Gastrocnemius medialis (tissue), 4 donors: ENCODE results near the gene ANKDD1A.

ENCODE experiments used
- POLR2A ChIP-seq, 2 donors: fragments of 450-650 bp; IDR thresholded peaks; one replicate each; pipeline ENCODE4 v1.6.1; 2017; ENCODE audit warnings: antibody characterized with exemption in 2 of 2, mild to moderate bottlenecking in 2 of 2, moderate library complexity in 2 of 2
- TF ChIP-seq, protein P1 (sequence below), 5 experiments: fragments of 450-650 bp in 3 of 5; fragments of 200-600 bp in 2 of 5; sonication (generic) in 2 of 5; IDR thresholded peaks in 4 of 5; conservative IDR thresholded peaks in 1 of 5; 1 replicate in 4 of 5; 2 replicates in 1 of 5; pipeline ENCODE4 v1.5.1; 2016 to 2019; ENCODE audit warnings: antibody characterized with exemption in 5 of 5, mild to moderate bottlenecking in 3 of 5, moderate library complexity in 3 of 5

DNA sequence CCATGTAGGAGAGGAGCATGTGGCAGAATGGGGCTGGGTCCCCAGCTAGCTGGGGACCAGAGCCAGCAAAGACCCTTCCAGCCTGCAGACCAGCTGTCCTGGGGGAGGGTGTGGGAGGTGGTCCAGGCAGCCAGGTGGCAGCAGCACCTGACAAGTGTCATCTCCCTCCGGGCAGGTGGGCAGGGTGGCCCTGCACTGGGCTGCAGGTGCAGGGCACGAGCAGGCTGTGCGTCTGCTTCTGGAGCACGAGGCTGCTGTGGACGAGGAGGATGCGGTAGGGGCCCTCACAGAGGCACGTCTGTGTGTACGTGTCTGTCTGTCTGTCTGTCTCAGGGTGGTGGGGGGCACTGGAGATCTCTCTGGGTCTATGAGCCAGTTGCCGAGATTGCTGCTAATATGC is 5.5 kb downstream of the ANKDD1A start:
- TF ChIP-seq, protein P1, sequence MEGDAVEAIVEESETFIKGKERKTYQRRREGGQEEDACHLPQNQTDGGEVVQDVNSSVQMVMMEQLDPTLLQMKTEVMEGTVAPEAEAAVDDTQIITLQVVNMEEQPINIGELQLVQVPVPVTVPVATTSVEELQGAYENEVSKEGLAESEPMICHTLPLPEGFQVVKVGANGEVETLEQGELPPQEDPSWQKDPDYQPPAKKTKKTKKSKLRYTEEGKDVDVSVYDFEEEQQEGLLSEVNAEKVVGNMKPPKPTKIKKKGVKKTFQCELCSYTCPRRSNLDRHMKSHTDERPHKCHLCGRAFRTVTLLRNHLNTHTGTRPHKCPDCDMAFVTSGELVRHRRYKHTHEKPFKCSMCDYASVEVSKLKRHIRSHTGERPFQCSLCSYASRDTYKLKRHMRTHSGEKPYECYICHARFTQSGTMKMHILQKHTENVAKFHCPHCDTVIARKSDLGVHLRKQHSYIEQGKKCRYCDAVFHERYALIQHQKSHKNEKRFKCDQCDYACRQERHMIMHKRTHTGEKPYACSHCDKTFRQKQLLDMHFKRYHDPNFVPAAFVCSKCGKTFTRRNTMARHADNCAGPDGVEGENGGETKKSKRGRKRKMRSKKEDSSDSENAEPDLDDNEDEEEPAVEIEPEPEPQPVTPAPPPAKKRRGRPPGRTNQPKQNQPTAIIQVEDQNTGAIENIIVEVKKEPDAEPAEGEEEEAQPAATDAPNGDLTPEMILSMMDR (IDR thresholded peaks at IDR 0.05 in 4 of 5, conservative IDR thresholded peaks at IDR 0.05 in 1 of 5): no peak
- TF ChIP-seq POLR2A (IDR thresholded peaks at IDR 0.05): no peak
